HG02840 (cell line): Measurements from ENCODE around the gene SH2B2.

ENCODE experiments used
- ATAC-seq: cut with Tn5 transposase; IDR thresholded peaks from one replicate; pipeline ENCODE4 v1.9.1; 2021; ENCODE audit warnings: mild to moderate bottlenecking, moderate library complexity, moderate number of reproducible peaks; ENCODE audit not compliant: unreplicated experiment, low FRiP score

SH2B2 gene

GRCh38 chr7:102264367-102264891 is 22.2 kb upstream of the SH2B2 start:
- ATAC-seq, result no peak

- no peak for ATAC-seq
Measured at GRCh38 chr7:102266541-102266940, 20.1 kb upstream of the SH2B2 start.

- no peak for ATAC-seq
Measured at GRCh38 chr7:102268635-102269034, 18.0 kb upstream of the SH2B2 start.

- ATAC-seq, result no peak
Measured at GRCh38 chr7:102270178-102270887, 16.3 kb upstream of the SH2B2 start.

- no peak for ATAC-seq
Measured at GRCh38 chr7:102271158-102271798, 15.4 kb upstream of the SH2B2 start.

- ATAC-seq, result no peak
Measured at GRCh38 chr7:102272075-102272916, 14.4 kb upstream of the SH2B2 start.

- no peak for ATAC-seq
Measured at GRCh38 chr7:102272917-102273748, 13.5 kb upstream of the SH2B2 start.

GRCh38 chr7:102273749-102274712 is 12.6 kb upstream of the SH2B2 start:
- no peak for ATAC-seq

- ATAC-seq, result no peak
Measured at GRCh38 chr7:102275123-102275703, 11.5 kb upstream of the SH2B2 start.

GRCh38 chr7:102277901-102278300 is 8.8 kb upstream of the SH2B2 start:
- ATAC-seq, result no peak

GRCh38 chr7:102279537-102280400 is 6.9 kb upstream of the SH2B2 start:
- ATAC-seq, result no peak

- no peak for ATAC-seq
Measured at GRCh38 chr7:102280521-102280920, 6.1 kb upstream of the SH2B2 start.

GRCh38 chr7:102281785-102282184 is 4.9 kb upstream of the SH2B2 start:
- no peak for ATAC-seq

- ATAC-seq, result no peak
Measured at GRCh38 chr7:102282465-102283362, 4.0 kb upstream of the SH2B2 start.

- ATAC-seq, result no peak
Measured at GRCh38 chr7:102283477-102284189, 3.0 kb upstream of the SH2B2 start.

- no peak for ATAC-seq
Measured at GRCh38 chr7:102284399-102284798, 2.3 kb upstream of the SH2B2 start.
